ENCODE results near the gene SLC17A3.
A peak's percentile ranks its signal among the peaks of the same experiment; 100 is the strongest.

SLC17A3 gene

GRCh38 chr6:25889877-25890853 is 16.1 kb upstream of the SLC17A3 start:
- DNase-seq, result no peak

- no peak for DNase-seq
Measured at GRCh38 chr6:25888626-25889025, 14.6 kb upstream of the SLC17A3 start.

- no peak for DNase-seq
Measured at GRCh38 chr6:25886066-25886465, 12.0 kb upstream of the SLC17A3 start.

- DNase-seq, result no peak
Measured at GRCh38 chr6:25883991-25884390, 9.9 kb upstream of the SLC17A3 start.

- DNase-seq, result no peak
Measured at GRCh38 chr6:25883536-25883935, 9.5 kb upstream of the SLC17A3 start.

GRCh38 chr6:25882051-25882496 is 8.0 kb upstream of the SLC17A3 start:
- DNase-seq, result peak; percentile 38

GRCh38 chr6:25880601-25881000 is 6.6 kb upstream of the SLC17A3 start:
- no peak for DNase-seq

- DNase-seq, result no peak
Measured at GRCh38 chr6:25878721-25879322, 4.8 kb upstream of the SLC17A3 start.

GRCh38 chr6:25875926-25876602 is 2.0 kb upstream of the SLC17A3 start:
- DNase-seq, result no peak

- no peak for DNase-seq
Measured at GRCh38 chr6:25875563-25875905, 1.5 kb upstream of the SLC17A3 start.

GRCh38 chr6:25874822-25875562 is 949 bp upstream of the SLC17A3 start:
- DNase-seq, result no peak

- no peak for DNase-seq
Measured at GRCh38 chr6:25872814-25873213, 1.2 kb downstream of the SLC17A3 start.

GRCh38 chr6:25869840-25870239 is 4.2 kb downstream of the SLC17A3 start:
- DNase-seq, result no peak

GRCh38 chr6:25868436-25869183 is 5.4 kb downstream of the SLC17A3 start:
- DNase-seq, result no peak

- DNase-seq, result no peak
Measured at GRCh38 chr6:25866011-25866410, 8.0 kb downstream of the SLC17A3 start.

- DNase-seq, result no peak
Measured at GRCh38 chr6:25863360-25863759, 10.7 kb downstream of the SLC17A3 start.

GRCh38 chr6:25862199-25862598 is 11.8 kb downstream of the SLC17A3 start:
- no peak for DNase-seq

- no peak for DNase-seq
Measured at GRCh38 chr6:25852756-25853155, 21.3 kb downstream of the SLC17A3 start.

- DNase-seq, result no peak
Measured at GRCh38 chr6:25851961-25852360, 22.1 kb downstream of the SLC17A3 start.

- DNase-seq, result no peak
Measured at GRCh38 chr6:25844518-25844917, 29.5 kb downstream of the SLC17A3 start.

- peak; percentile 20 for DNase-seq
Measured at GRCh38 chr6:25842526-25842925, 31.5 kb downstream of the SLC17A3 start.
